ENCODE measurements around the gene FABP1.

Gene FABP1

GRCh38 chr2:88159481-88159880, 31.6 kb upstream of the FABP1 start:
- ChIA-PET POLR2A (interaction anchor here (1.0 kb wide), 1 partner anchor 99 kb away, joined by 4 read pairs; no protein-coding TSS in a partner anchor), CTCF (interaction anchor here (3.1 kb wide), 1 partner anchor 99 kb away, joined by 22 read pairs; no protein-coding TSS in a partner anchor)
- DNase-seq (ENCODE audit: extremely low spot score): no peak
- TF ChIP-seq PKNOX1 (IDR thresholded peaks at IDR 0.05) (no peak), FOXK2 (IDR thresholded peaks at IDR 0.05) (no peak), FOXM1 (IDR thresholded peaks at IDR 0.05; ENCODE audit: borderline replicate concordance) (no peak), L3MBTL2 (conservative IDR thresholded peaks at IDR 0.05) (no peak), ZNF384 (IDR thresholded peaks at IDR 0.05) (no peak), SUZ12 (IDR thresholded peaks at IDR 0.05) (no peak), CTBP1 (IDR thresholded peaks at IDR 0.05; ENCODE audit: borderline replicate concordance) (no peak), TARDBP (IDR thresholded peaks at IDR 0.05) (no peak)

- TF ChIP-seq FOXM1 (IDR thresholded peaks at IDR 0.05; ENCODE audit: borderline replicate concordance) (no peak), ELF4 (IDR thresholded peaks at IDR 0.05) (no peak), SUZ12 (IDR thresholded peaks at IDR 0.05) (no peak), FOXK2 (IDR thresholded peaks at IDR 0.05) (no peak), CTBP1 (IDR thresholded peaks at IDR 0.05; ENCODE audit: borderline replicate concordance) (no peak), PKNOX1 (IDR thresholded peaks at IDR 0.05) (no peak), ARNT (IDR thresholded peaks at IDR 0.05) (no peak)
- ChIA-PET POLR2A (no interaction called here), CTCF (no interaction called here)
- no peak for DNase-seq (ENCODE audit: extremely low spot score)
These were observed 21.1 kb upstream of the FABP1 start for GRCh38 chr2:88148929-88149438.

DNA sequence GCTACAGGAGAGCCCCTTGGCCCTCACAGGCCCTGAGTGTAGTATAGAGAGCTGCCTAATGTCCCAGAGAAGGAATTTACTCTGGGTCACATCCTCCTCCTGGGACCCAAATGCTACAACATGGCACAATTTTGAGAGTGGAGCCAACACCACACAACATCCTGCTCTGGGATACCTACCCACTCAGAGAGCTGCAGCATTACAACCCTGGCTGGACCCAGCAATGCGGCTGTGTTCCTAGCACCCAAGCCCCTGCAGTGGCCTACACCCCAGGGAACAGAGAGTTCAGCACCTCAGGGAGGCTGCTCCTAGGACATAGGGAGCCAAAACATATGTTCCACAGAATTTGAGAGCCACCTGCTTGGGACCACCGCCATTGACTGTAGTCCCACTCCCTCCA, 19.3 kb upstream of the FABP1 start:
- ChIA-PET CTCF (no interaction called here), POLR2A (no interaction called here)
- DNase-seq (ENCODE audit: extremely low spot score): no peak
- TF ChIP-seq L3MBTL2 (conservative IDR thresholded peaks at IDR 0.05) (no peak), ARNT (IDR thresholded peaks at IDR 0.05) (no peak), ELF4 (IDR thresholded peaks at IDR 0.05) (no peak), CTBP1 (IDR thresholded peaks at IDR 0.05; ENCODE audit: borderline replicate concordance) (no peak), TARDBP (IDR thresholded peaks at IDR 0.05) (no peak), LEF1 (IDR thresholded peaks at IDR 0.05; ENCODE audit: borderline replicate concordance) (no peak), NFRKB (IDR thresholded peaks at IDR 0.05) (no peak), HDGF (IDR thresholded peaks at IDR 0.05; ENCODE audit: borderline replicate concordance) (no peak), FOXA1 (IDR thresholded peaks at IDR 0.05) (no peak), PKNOX1 (IDR thresholded peaks at IDR 0.05) (no peak), SP1 (IDR thresholded peaks at IDR 0.05) (no peak), SUZ12 (IDR thresholded peaks at IDR 0.05) (no peak), FOXK2 (IDR thresholded peaks at IDR 0.05) (no peak), BHLHE40 (IDR thresholded peaks at IDR 0.05; ENCODE audit: borderline replicate concordance) (no peak)

DNA sequence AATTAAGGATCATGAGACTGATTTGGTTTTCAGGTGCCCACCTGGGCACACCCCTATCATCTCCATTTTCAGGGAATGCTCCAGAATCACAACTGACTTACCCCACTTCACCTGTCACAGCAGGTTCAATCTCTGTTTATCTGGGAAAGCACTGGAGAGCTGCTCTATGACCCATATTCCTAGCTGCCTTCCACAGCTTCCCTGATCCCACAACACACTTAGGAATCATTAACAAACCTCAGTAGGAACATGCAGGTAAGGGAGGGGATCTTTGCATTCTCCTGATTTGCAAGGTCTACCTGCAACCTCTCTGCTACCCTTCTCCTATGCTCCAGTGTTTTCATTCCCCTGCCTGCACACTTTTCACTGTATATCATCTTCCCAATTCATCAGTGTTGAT, 18.7 kb upstream of the FABP1 start:
- TF ChIP-seq TARDBP (IDR thresholded peaks at IDR 0.05) (no peak), L3MBTL2 (conservative IDR thresholded peaks at IDR 0.05) (no peak), CTBP1 (IDR thresholded peaks at IDR 0.05; ENCODE audit: borderline replicate concordance) (no peak), LEF1 (IDR thresholded peaks at IDR 0.05; ENCODE audit: borderline replicate concordance) (no peak)
- CTCF ChIA-PET: no interaction called here
- POLR2A ChIA-PET: no interaction called here
- no peak for DNase-seq (ENCODE audit: extremely low spot score)

GRCh38 chr2:88144914-88145497, 17.1 kb upstream of the FABP1 start:
- CTCF ChIA-PET: interaction anchor here (0.6 kb wide), 1 partner anchor 60 kb away, joined by 3 read pairs; no protein-coding TSS in a partner anchor
- TF ChIP-seq HDGF (IDR thresholded peaks at IDR 0.05; ENCODE audit: borderline replicate concordance): no peak
- POLR2A ChIA-PET: no interaction called here
- no peak for DNase-seq (ENCODE audit: extremely low spot score)

DNA sequence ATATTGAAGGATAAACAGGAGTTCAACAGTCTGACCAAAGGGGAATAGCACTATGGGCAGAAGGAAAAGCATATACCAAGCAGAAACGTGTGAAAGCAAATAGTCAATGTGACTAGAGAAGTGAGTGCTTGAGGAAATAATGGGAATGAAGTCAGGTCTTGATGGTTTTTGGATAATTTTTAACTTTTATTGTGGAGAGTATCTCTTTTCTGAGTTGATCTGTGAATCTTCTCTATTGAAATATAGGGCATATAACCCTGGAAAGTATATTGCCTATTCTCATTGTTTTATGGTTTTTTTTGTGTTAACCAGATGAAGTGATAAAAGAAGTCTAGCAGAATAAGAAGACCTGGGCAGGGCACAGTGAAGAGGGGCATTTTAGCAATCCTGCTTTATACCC, 16.4 kb upstream of the FABP1 start:
- DNase-seq (ENCODE audit: extremely low spot score): no peak
- POLR2A ChIA-PET: no interaction called here
- CTCF ChIA-PET: no interaction called here
- TF ChIP-seq SUZ12 (IDR thresholded peaks at IDR 0.05) (no peak), SP1 (IDR thresholded peaks at IDR 0.05) (no peak), FOXM1 (IDR thresholded peaks at IDR 0.05; ENCODE audit: borderline replicate concordance) (no peak), ELF4 (IDR thresholded peaks at IDR 0.05) (no peak), CTBP1 (IDR thresholded peaks at IDR 0.05; ENCODE audit: borderline replicate concordance) (no peak), HDGF (IDR thresholded peaks at IDR 0.05; ENCODE audit: borderline replicate concordance) (no peak), L3MBTL2 (conservative IDR thresholded peaks at IDR 0.05) (no peak), TARDBP (IDR thresholded peaks at IDR 0.05) (no peak), BHLHE40 (IDR thresholded peaks at IDR 0.05; ENCODE audit: borderline replicate concordance) (no peak), FOXA1 (IDR thresholded peaks at IDR 0.05) (no peak), LEF1 (IDR thresholded peaks at IDR 0.05; ENCODE audit: borderline replicate concordance) (no peak), PKNOX1 (IDR thresholded peaks at IDR 0.05) (no peak)

All from HEK293T (cell line).